HepG2 (cell line): ENCODE results near the gene ADCY10. TPM values are rescaled to one million over a fixed set of nuclear protein-coding genes. Genes with fewer than 3 reads are reported as not detected.

Experiments used
- BCL6 ChIP-seq: IDR thresholded peaks from 2 replicates; pipeline ENCODE4 v1.6.1; 2016; ENCODE audit warnings: missing genetic modification reagents, missing compliant biosample characterization
- CEBPB ChIP-seq: IDR thresholded peaks from 2 replicates; pipeline ENCODE4 v1.6.1; 2011; ENCODE audit warnings: low read depth, low read length, improper control_type of control experiment, borderline replicate concordance
- CEBPG ChIP-seq: IDR thresholded peaks from 2 replicates; pipeline ENCODE4 v1.6.1; 2016
- FOXA3 ChIP-seq: IDR thresholded peaks from 2 replicates; pipeline ENCODE4 v1.6.1; 2016; ENCODE audit warnings: missing genetic modification reagents, missing compliant biosample characterization
- FOXO1 ChIP-seq: sonication (generic); formaldehyde crosslinking; IDR thresholded peaks from 2 replicates; pipeline ENCODE4 v1.4.0; 2020; ENCODE audit warnings: missing genetic modification reagents
- FOXP1 ChIP-seq, 2 experiments: fragments of 450-650 bp in 1 of 2; IDR thresholded peaks; 2 replicates each; pipeline ENCODE4 v1.6.1; 2017 to 2018; ENCODE audit warnings: antibody characterized with exemption in 1 of 2
- HDAC1 ChIP-seq: sonication (generic); formaldehyde crosslinking; IDR thresholded peaks from 2 replicates; pipeline ENCODE4 v1.5.1; 2020; ENCODE audit warnings: mild to moderate bottlenecking, missing genetic modification reagents
- HNF4A ChIP-seq: sonication (generic); formaldehyde crosslinking; IDR thresholded peaks from 2 replicates; pipeline ENCODE4 v1.4.0; 2020; ENCODE audit warnings: missing genetic modification reagents
- HNF4G ChIP-seq, 2 experiments: sonication (generic) in 1 of 2; formaldehyde crosslinking in 1 of 2; IDR thresholded peaks; 2 replicates each; pipeline versions ENCODE4 v1.4.0 to v1.6.1; 2011 to 2020; ENCODE audit warnings: borderline replicate concordance in 2 of 2, low read depth in 2 of 2, mild to moderate bottlenecking in 2 of 2, low read length in 1 of 2, missing genetic modification reagents in 1 of 2, moderate library complexity in 1 of 2
- HOXA3 ChIP-seq: sonication (generic); formaldehyde crosslinking; IDR thresholded peaks from 2 replicates; pipeline ENCODE4 v1.5.0; 2020; ENCODE audit warnings: missing genetic modification reagents
- IKZF5 ChIP-seq: IDR thresholded peaks from 2 replicates; pipeline ENCODE4 v1.6.1; 2018; ENCODE audit warnings: missing genetic modification reagents, mild to moderate bottlenecking, missing compliant biosample characterization
- KAT8 ChIP-seq: IDR thresholded peaks from 2 replicates; pipeline ENCODE4 v1.6.1; 2016; ENCODE audit warnings: missing genetic modification reagents, missing compliant biosample characterization
- NCOA5 ChIP-seq: sonication (generic); formaldehyde crosslinking; IDR thresholded peaks from 2 replicates; pipeline ENCODE4 v1.4.0; 2020; ENCODE audit warnings: missing genetic modification reagents
- NR2F2 ChIP-seq: IDR thresholded peaks from 2 replicates; pipeline ENCODE4 v1.6.1; 2012; ENCODE audit warnings: low read depth, inconsistent platforms, borderline replicate concordance
- NR3C1 ChIP-seq: sonication (generic); formaldehyde crosslinking; IDR thresholded peaks from 2 replicates; pipeline ENCODE4 v1.4.0; 2020; ENCODE audit warnings: missing genetic modification reagents
- PHB2 ChIP-seq: fragments of 450-650 bp; IDR thresholded peaks from 2 replicates; pipeline ENCODE4 v1.6.1; 2018; ENCODE audit not compliant: partially characterized antibody
- PITX1 ChIP-seq: sonication (generic); formaldehyde crosslinking; IDR thresholded peaks from 2 replicates; pipeline ENCODE4 v1.5.1; 2020; ENCODE audit warnings: mild to moderate bottlenecking, missing genetic modification reagents
- RARA ChIP-seq: IDR thresholded peaks from 2 replicates; pipeline ENCODE4 v1.6.1; 2016; ENCODE audit warnings: missing genetic modification reagents, missing compliant biosample characterization
- SAP130 ChIP-seq: IDR thresholded peaks from 2 replicates; pipeline ENCODE4 v1.6.1; 2016; ENCODE audit warnings: low read depth
- TFAP4 ChIP-seq: sonication (generic); IDR thresholded peaks from 2 replicates; pipeline ENCODE4 v1.6.1; 2016; ENCODE audit warnings: low read depth, borderline replicate concordance
- THAP11 ChIP-seq: IDR thresholded peaks from 2 replicates; pipeline ENCODE4 v1.6.1; 2016; ENCODE audit warnings: missing biosample characterization, missing genetic modification reagents
- THRA ChIP-seq: sonication (generic); formaldehyde crosslinking; IDR thresholded peaks from 2 replicates; pipeline ENCODE4 v1.4.0; 2020; ENCODE audit warnings: missing genetic modification reagents, borderline replicate concordance
- ZBTB39 ChIP-seq: sonication (generic); formaldehyde crosslinking; IDR thresholded peaks from 2 replicates; pipeline ENCODE4 v1.5.0; 2020; ENCODE audit warnings: missing genetic modification reagents
- ZFAT ChIP-seq: sonication (generic); formaldehyde crosslinking; conservative IDR thresholded peaks from 2 replicates; pipeline ENCODE4 v1.8.1; 2023; ENCODE audit warnings: missing genetic modification reagents, inconsistent platforms
- ZNF451 ChIP-seq: sonication (generic); formaldehyde crosslinking; IDR thresholded peaks from 2 replicates; pipeline ENCODE4 v1.5.0; 2020; ENCODE audit warnings: mild to moderate bottlenecking, missing genetic modification reagents
- polyA plus RNA-seq, 8 experiments: library from polyadenylated mRNA; depleted of rRNA in 3 of 8; stranded (reverse) in 7 of 8; unstranded in 1 of 8; fragments of >200 nt; fragmentation: Illumina TruSeq in 4 of 8; extraction: Trizol in 4 of 8; gene quantifications; 2 replicates each; pipeline versions ENCODE4 v1.2.1 to v1.2.3, GENCODE V29; 2011 to 2016; ENCODE audit warnings: low read depth in 4 of 8, missing spikeins in 1 of 8, mixed read lengths in 1 of 8; ENCODE audit not compliant: insufficient read depth in 1 of 8
- total RNA-seq, 5 experiments: library from RNA; depleted of rRNA; stranded (reverse); fragments of >200 nt; fragmentation: Illumina TruSeq; extraction: Trizol; gene quantifications; 2 replicates each; pipeline ENCODE4 v1.2.3, GENCODE V29; 2016; ENCODE audit warnings: low read depth in 1 of 5

Gene ADCY10
- total and polyA plus RNA-seq, 2 of the 13 experiments (the other 11 are each of a cell fraction or from before 2014, with no cell fraction given) = 0.02 to 0.03 TPM

GRCh38 chr1:167913895-167914496 is at the start of gene ADCY10 (continued):
- TF ChIP-seq IKZF5 (CRISPR knock-in tag) (peak; percentile 48; the same call in 1 of the 2 replicates), NCOA5 (no peak), PITX1 (0 out of 2 replicates have a peak, but pooled peaks have one; percentile 34), FOXA3 (peak; percentile 36; the same call in 1 of the 2 replicates), ZBTB39 (peak; percentile 90), THRA (CRISPR knock-in tag) (peak; percentile 80; the same call in 1 of the 2 replicates), HNF4G (IDR thresholded peaks at IDR 0.05; ENCODE audit: borderline replicate concordance, low read depth, low read length) (peak; percentile 48; the same call in 1 of the 2 replicates), HNF4G (CRISPR knock-in tag; IDR thresholded peaks at IDR 0.05; ENCODE audit: borderline replicate concordance, low read depth) (0 out of 2 replicates have a peak, but pooled peaks have one; percentile 36), CEBPG (CRISPR knock-in tag) (peak; percentile 87), ZNF451 (CRISPR knock-in tag) (no peak), KAT8 (0 out of 2 replicates have a peak, but pooled peaks have one; percentile 17), HOXA3 (CRISPR knock-in tag) (peak; percentile 40; the same call in 1 of the 2 replicates), PHB2 (no peak), TFAP4 (0 out of 2 replicates have a peak, but pooled peaks have one; percentile 15), ZFAT (CRISPR knock-in tag) (no peak), BCL6 (CRISPR knock-in tag) (peak; percentile 46; the same call in 1 of the 2 replicates), RARA (CRISPR knock-in tag) (peak; percentile 69; the same call in 1 of the 2 replicates), NR3C1 (CRISPR knock-in tag) (no peak), SAP130 (peak; percentile 32; the same call in 1 of the 2 replicates), CEBPB (peak; percentile 91), FOXO1 (CRISPR knock-in tag) (peak; percentile 16; the same call in 1 of the 2 replicates), HDAC1 (peak; percentile 53), FOXP1 (IDR thresholded peaks at IDR 0.05) (no peak), FOXP1 (CRISPR knock-in tag; IDR thresholded peaks at IDR 0.05) (peak; percentile 31; the same call in 1 of the 2 replicates), NR2F2 (peak; percentile 82), HNF4A (peak; percentile 68), THAP11 (CRISPR knock-in tag) (0 out of 2 replicates have a peak, but pooled peaks have one; percentile 24)
